Gastroesophageal sphincter (tissue), 4 donors: ENCODE results near the gene GREM1. TPM values are rescaled to one million over a fixed set of nuclear protein-coding genes. Genes with fewer than 3 reads are reported as not detected.

Source experiments
- ATAC-seq: fragments of 150-250 bp; one replicate; pipeline ENCODE4 v1.9.1; 2016; ENCODE audit warnings: mild to moderate bottlenecking, moderate library complexity
- H3K27ac ChIP-seq, 4 donors: fragments of 200-600 bp; sonication (generic) in 3 of 4; 1 replicate in 3 of 4; 2 replicates in 1 of 4; pipeline ENCODE4 v1.5.1; 2016 to 2019
- H3K27me3 ChIP-seq: fragments of 200-600 bp; sonication (generic); one replicate; pipeline ENCODE4 v1.5.1; 2019
- H3K36me3 ChIP-seq, 2 donors: fragments of 200-600 bp; sonication (generic); one replicate each; pipeline ENCODE4 v1.5.1; 2019; ENCODE audit warnings: control low read depth in 1 of 2
- H3K4me1 ChIP-seq, 3 donors: fragments of 200-600 bp; sonication (generic); 1 replicate in 2 of 3; 2 replicates in 1 of 3; pipeline ENCODE4 v1.5.1; 2016 to 2019; ENCODE audit warnings: control low read depth in 2 of 3
- H3K4me3 ChIP-seq, 2 donors: fragments of 200-600 bp; sonication (generic); one replicate each; pipeline ENCODE4 v1.5.1; 2019; ENCODE audit warnings: mild to moderate bottlenecking in 1 of 2, moderate library complexity in 1 of 2
- H3K9me3 ChIP-seq, 3 donors: fragments of 200-600 bp; sonication (generic); one replicate each; pipeline ENCODE4 v1.5.1; 2017 to 2019; ENCODE audit warnings: control low read depth in 2 of 3
- CTCF ChIP-seq, 4 experiments: fragments of 200-600 bp in 2 of 4; fragments of 450-650 bp in 2 of 4; sonication (generic) in 1 of 4; IDR thresholded peaks; one replicate each; pipeline ENCODE4 v1.5.1; 2017 to 2019; ENCODE audit warnings: antibody characterized with exemption in 4 of 4, mild to moderate bottlenecking in 2 of 4, moderate library complexity in 2 of 4
- EP300 ChIP-seq: sonication (generic); formaldehyde crosslinking; IDR thresholded peaks from one replicate; pipeline ENCODE4 v1.6.1; 2017; ENCODE audit warnings: antibody characterized with exemption, mild to moderate bottlenecking
- POLR2A ChIP-seq, 2 donors: fragments of 450-650 bp; IDR thresholded peaks; one replicate each; pipeline ENCODE4 v1.6.1; 2017; ENCODE audit warnings: antibody characterized with exemption in 2 of 2, mild to moderate bottlenecking in 2 of 2, moderate library complexity in 1 of 2
- POLR2AphosphoS5 ChIP-seq: sonication (generic); formaldehyde crosslinking; IDR thresholded peaks from one replicate; pipeline ENCODE4 v1.6.1; 2017; ENCODE audit warnings: antibody characterized with exemption
- WGBS, 2 donors: methylation state at CpG; one replicate each; pipeline ENCODE4 v1.1.5; 2018; ENCODE audit warnings: low coverage in 1 of 2; 5-methylcytosine and 5-hydroxymethylcytosine counted together
- total RNA-seq, 4 donors: library from RNA; depleted of rRNA; stranded (reverse); fragments of >200 nt; gene quantifications; one replicate each; pipeline ENCODE4 v1.1.0, GENCODE V29; 2016

Gene GREM1
- total RNA-seq, 4 donors from 2014 or later: 55.5 to 365 (median 133) TPM

- WGBS, 2 donors: 68% methylated on average over 4 of the region's 4 CpGs; no CpG with 5 or more reads in 1 of the 2 donors
- Histone ChIP-seq H3K27me3 (no peaks in the 10 kb centered on the region), H3K27ac (no peak overlapping the region), H3K36me3 (no peaks in the 10 kb centered on the region), H3K4me3 (no peak overlapping the region), H3K9me3 (no peaks in the 10 kb centered on the region), H3K4me1 (no peaks in the 10 kb centered on the region)
- ATAC-seq: no peak
- no peak for TF ChIP-seq POLR2AphosphoS5
- TF ChIP-seq EP300: no peak
- no peak for TF ChIP-seq POLR2A (IDR thresholded peaks at IDR 0.05)
- TF ChIP-seq CTCF (IDR thresholded peaks at IDR 0.05): no peak
Measured at GRCh38 chr15:32765236-32765635, 47.4 kb downstream of the GREM1 start.

GRCh38 chr15:32766101-32766500, 48.3 kb downstream of the GREM1 start:
- Histone ChIP-seq H3K9me3 (no peaks in the 10 kb centered on the region), H3K4me3 (no peak overlapping the region), H3K36me3 (no peaks in the 10 kb centered on the region), H3K27ac (no peak overlapping the region), H3K27me3 (no peaks in the 10 kb centered on the region), H3K4me1 (no peaks in the 10 kb centered on the region)
- ATAC-seq: no peak
- TF ChIP-seq POLR2AphosphoS5 (no peak), EP300 (no peak), CTCF (IDR thresholded peaks at IDR 0.05) (no peak), POLR2A (IDR thresholded peaks at IDR 0.05) (no peak)
- WGBS, 2 donors: 70 to 73% methylated on average over 3 of the region's 3 CpGs

GRCh38 chr15:32767236-32767635, 49.4 kb downstream of the GREM1 start:
- no peaks in the 10 kb centered on the region for H3K36me3 ChIP-seq
- H3K27me3 ChIP-seq: no peaks in the 10 kb centered on the region
- ATAC-seq: no peak
- no peak overlapping the region for H3K4me3 ChIP-seq
- no peak overlapping the region for H3K27ac ChIP-seq
- TF ChIP-seq CTCF (IDR thresholded peaks at IDR 0.05): no peak
- TF ChIP-seq EP300: no peak
- TF ChIP-seq POLR2A (IDR thresholded peaks at IDR 0.05): no peak
- TF ChIP-seq POLR2AphosphoS5: no peak
- no peaks in the 10 kb centered on the region for H3K9me3 ChIP-seq
- H3K4me1 ChIP-seq: no peaks in the 10 kb centered on the region
- 73 to 80% methylated on average over 1 of the region's 1 CpG for WGBS, 2 donors

GRCh38 chr15:32774022-32774421, 56.2 kb downstream of the GREM1 start:
- H3K9me3 ChIP-seq: peaks cover 0 to 6% (median 0%) of the 10 kb centered on the region in 3 donors
- 81 to 93% methylated on average over 4 of the region's 4 CpGs for whole genome bisulfite sequencing, 2 donors
- H3K36me3 ChIP-seq: no peaks in the 10 kb centered on the region
- H3K4me3 ChIP-seq: no peak overlapping the region
- no peaks in the 10 kb centered on the region for H3K27me3 ChIP-seq
- no peak for ATAC-seq
- TF ChIP-seq POLR2A (IDR thresholded peaks at IDR 0.05): no peak
- TF ChIP-seq EP300: no peak
- TF ChIP-seq CTCF (IDR thresholded peaks at IDR 0.05): no peak
- no peak for TF ChIP-seq POLR2AphosphoS5
- H3K27ac ChIP-seq: no peak overlapping the region
- no peaks in the 10 kb centered on the region for H3K4me1 ChIP-seq

- 49 to 82% methylated on average over 2 to 3 of the region's 3 CpGs for WGBS, 2 donors
- Histone ChIP-seq H3K4me3 (no peak overlapping the region), H3K4me1 (no peaks in the 10 kb centered on the region), H3K36me3 (no peaks in the 10 kb centered on the region), H3K27me3 (no peaks in the 10 kb centered on the region), H3K27ac (no peak overlapping the region), H3K9me3 (peaks cover 0 to 9% (median 0%) of the 10 kb centered on the region in 3 donors)
- TF ChIP-seq CTCF (IDR thresholded peaks at IDR 0.05) (no peak), POLR2A (IDR thresholded peaks at IDR 0.05) (no peak), EP300 (no peak), POLR2AphosphoS5 (no peak)
- no peak for ATAC-seq
Measured at GRCh38 chr15:32775103-32775502, 57.3 kb downstream of the GREM1 start.
